NCI-H1694 treated with DMSO at 0.1 percent for 48 hours (cell line): ENCODE results near the gene LIF.

ENCODE experiments used
- DNase-seq: peaks from one replicate; lab custom pipeline; 2025; lab: John Stamatoyannopoulos, UW

Gene LIF

DNA sequence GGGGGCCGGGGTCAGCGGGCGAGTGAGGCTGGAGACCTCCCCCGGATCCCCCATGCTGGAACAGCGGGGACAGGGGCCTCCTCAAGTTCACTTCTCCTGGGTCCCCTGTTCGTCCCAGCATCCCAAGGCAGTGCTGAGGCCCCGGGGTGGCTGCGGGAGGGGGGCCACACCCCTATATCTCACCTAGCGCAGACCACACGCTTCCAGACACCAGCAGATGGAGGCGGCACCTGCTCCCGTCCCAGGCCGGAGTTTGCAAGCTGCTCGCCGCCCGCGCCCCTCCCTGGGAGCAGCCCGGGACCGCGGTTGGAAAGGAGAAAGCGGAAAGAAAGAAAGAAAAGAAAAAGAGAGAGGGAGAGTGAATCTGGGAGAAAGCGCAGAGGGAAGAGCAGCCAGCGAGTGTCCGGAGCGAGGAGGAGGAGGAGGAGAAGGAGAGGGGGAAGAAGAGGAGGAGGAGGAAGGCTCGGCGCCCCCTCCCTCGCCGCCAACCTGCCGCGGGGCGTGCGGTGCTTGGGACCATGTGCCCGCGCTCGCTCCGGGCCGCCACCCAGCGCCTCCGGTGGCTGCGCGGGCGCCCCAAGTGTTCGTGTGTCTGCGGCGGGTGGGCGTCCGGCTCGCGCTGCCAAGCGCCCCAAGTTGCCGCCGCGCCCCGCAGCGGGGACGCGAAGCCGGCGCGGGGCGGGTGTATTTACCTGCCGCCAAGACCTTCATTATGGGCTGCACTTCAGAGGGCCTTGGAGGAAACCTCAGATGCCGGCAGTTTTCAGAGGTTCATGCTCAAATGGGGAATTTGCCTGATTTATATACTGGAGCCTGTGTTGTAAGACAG is at the start of gene LIF:
LIF (minus strand) TSS at position 775 of the 829 bp plus-strand sequence; CDS start at position 711, 64 bp downstream.
- peak; percentile 26 for DNase-seq

DNA sequence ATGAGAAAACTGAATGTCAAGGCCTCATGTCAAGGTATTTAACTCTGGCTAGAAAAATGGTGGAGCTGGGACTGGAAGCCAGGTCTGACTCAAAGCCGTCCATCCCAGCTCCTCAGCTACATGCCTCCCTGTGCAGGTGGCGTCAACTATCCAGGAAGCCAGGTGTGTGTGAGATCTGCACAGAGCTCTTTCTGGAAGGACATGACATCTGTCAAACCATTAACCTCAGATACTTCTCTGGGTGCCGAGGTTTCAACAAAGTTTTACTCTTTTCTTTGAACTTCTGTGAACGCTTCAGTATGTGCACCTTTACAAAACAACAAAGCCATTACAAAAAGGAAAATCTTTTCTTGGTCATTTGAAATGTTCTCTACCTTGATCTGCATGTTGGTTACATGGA is 49.8 kb upstream of the LIF start:
- no peak for DNase-seq

- DNase-seq = no peak
Observed at GRCh38 chr22:30295576-30295975, 49.0 kb upstream of the LIF start.

GRCh38 chr22:30294830-30295229 is 48.3 kb upstream of the LIF start:
- DNase-seq = no peak

DNA sequence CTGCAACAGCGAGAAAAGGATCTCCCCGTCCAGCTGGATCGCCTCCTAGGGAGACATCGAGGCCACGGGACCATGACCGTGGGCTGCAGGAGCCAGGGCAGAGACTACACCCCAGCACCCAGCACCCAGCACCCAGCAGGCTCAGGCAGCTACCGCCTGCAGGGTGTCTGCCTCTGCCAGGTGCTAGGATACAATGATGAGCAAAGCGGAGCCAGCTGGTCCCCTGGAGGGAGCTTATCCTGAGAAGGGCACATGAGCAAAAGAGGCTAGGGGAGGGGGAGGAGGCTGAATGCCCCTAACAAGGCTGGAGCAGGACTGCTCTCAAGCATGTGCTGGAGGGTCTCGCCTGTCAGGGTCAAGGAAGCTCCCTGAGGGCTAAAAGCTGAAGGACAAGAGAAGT is 47.5 kb upstream of the LIF start:
- DNase-seq = no peak

GRCh38 chr22:30293026-30293425 is 46.5 kb upstream of the LIF start:
- DNase-seq = no peak

GRCh38 chr22:30292069-30292970 is 45.8 kb upstream of the LIF start:
- DNase-seq = no peak

- no peak for DNase-seq
Observed at GRCh38 chr22:30291058-30291892, 44.7 kb upstream of the LIF start.

DNA sequence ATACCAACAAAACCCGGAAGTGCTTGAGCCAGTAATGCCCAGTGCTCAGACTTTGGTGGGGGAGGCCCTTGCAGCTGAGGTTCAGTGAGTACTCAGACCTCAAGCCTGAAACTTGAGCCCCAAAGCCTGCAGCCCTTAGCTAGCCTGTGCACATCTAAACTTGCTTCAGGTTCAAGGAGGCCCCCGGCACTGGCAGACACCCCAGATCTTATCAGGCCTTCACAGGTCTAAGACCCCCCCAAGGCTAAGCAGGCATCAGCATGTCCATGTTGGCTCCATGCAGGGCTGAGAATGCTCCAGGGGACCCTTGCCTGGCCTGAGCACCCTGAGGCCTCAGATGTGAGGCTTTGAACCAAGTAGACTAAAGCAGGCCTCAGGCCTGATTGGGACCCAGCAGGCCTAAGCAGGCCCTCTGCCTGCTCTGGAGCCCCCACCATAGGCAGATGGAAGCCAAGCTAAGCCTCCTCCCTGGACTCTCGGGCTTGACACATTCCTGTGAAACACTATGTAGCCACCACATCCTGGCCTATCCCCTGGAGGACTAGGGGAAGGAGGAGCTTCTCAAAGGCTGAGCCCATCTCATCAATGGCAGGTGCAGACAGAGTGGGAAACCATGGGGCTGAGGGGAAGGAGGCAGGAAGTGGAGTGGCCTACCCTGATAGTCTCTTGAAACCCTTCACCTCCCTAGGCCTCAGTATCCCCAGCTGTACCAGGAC is 43.9 kb upstream of the LIF start:
- DNase-seq = no peak

- DNase-seq = no peak
Observed at GRCh38 chr22:30289980-30290313, 43.4 kb upstream of the LIF start.

- peak; percentile 75 for DNase-seq
Observed at GRCh38 chr22:30289141-30289979, 42.8 kb upstream of the LIF start, which contains the start of gene CASTOR1. Gene CASTOR1, minus strand, starts transcription at chr22:30289505. Its CDS starts 8 bp downstream, at chr22:30289497.

GRCh38 chr22:30288419-30289140 is 42.0 kb upstream of the LIF start:
- DNase-seq = no peak

DNA sequence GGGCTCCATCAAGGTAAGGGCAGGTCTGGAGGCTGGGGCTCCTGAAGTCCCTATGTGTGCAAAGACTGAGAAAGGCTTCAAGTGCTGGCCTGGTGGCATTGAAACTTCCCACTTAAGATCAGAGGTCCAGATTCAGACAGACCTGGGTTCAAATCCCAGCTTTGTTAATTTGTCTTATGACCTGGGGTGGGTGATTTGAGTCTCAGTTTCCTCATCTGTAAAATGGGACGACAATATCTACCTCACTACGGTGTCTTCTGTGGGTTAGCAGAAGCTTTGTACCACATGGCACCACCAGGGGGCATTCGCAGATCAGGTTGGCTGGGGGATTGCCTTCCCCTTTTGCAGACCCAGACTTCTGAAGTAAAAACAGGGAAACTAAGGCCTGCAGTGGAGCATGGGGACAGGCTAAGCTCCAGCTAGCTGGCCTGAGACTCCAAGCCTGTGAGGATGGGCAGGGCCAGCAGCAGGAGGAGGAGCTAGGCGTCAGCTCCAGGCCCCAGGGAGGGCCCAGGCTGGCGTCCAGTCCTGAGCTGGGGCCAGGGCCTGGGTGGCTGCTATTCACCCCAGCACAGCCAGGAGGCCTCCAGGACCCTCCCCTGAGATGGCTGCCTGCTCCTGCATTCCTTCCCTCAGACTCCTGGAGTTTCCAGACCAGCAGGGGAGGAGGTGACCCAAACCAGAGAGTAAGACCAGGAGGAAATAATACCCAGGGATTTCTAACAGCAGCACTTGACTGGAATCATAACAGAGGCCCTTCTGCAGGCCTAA is 41.3 kb upstream of the LIF start:
- DNase-seq = peak; percentile 49

- DNase-seq = peak; percentile 32
Observed at GRCh38 chr22:30286813-30287647, 40.5 kb upstream of the LIF start.

DNA sequence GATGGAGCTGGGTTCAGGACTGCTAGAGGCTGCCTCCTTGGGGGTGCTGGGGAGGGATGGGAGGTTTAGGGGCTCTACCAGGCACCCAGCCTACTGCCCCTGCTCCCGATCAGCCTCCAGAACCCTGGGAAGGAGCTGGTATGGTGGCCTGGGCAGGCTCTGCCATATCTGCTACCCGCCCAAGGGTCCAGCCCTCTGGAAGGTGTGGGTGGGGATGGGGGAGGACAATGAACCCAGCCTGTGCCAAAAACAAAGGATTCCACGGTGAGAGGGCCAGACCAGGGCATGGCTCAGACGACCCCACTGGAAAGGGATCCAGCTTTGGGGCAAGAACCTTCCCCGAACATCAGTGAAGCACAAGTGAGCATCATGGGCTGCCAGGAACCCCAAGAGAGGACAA is 39.8 kb upstream of the LIF start:
- DNase-seq = no peak

DNA sequence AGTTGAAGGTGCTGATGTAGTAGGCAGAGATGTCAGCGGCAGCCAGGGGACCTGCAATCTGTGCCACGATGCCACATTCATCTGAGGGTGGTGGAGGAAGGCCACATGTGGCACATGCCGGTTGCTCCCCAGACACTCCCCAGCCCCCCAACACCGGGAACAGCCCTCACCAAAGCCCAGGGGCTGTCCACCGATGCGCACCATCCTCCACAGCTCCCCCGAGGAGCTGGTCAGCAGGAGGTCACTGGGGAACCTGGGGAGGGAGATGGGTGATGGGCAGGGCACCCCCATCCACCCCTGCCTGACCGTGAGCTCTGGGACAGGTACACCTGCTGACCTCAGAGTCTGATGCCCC is 39.3 kb upstream of the LIF start:
- DNase-seq = no peak

DNA sequence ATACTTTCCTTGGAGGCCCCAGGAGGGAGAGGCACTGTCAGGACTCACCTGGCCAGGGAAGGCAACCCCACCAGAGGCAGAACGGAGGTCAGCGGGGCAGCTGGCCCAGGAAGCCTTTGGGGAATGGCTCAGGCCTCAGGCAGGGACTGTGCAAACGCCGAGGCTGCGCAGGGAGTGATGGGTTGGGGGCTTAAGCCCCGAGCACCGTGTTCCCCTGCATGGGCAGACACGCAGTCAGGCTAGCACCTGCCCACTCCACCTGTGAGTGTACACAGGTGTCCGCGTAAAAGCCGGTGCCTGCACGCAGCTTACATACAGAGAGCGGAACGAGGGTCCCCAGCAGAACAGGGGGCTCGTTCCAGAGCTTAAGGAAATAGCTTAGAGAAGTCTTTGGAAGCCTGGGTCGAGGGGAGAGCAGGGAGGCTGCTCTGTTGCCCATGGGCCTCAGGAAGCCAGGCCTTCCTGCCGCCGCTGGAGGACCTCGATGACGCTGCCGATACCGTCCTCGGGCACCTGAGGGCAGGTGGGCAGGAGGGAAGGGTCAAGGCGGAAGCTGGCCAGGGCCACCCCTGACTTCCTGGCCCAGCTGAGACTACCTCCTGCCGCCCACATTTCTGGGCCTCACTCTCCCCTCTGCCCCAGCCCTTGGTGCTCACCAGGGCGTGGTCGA is 38.8 kb upstream of the LIF start:
- no peak for DNase-seq

- no peak for DNase-seq
Observed at GRCh38 chr22:30284666-30285065, 38.1 kb upstream of the LIF start.
